Ureter (tissue), 1 donor: ENCODE data around the gene RNF31. TPM values are rescaled to one million over a fixed set of nuclear protein-coding genes. Genes with fewer than 3 reads are reported as not detected.
"Not testable (repeated sequence)": the region's sequence is repeated elsewhere in the genome, so short reads cannot be mapped to it uniquely, and the experiment has no call there.

ENCODE experiments used
- DNase-seq: peaks from one replicate; pipeline ENCODE4 v3.0.0-alpha.2; 2020; ENCODE audit warnings: low spot score
- total RNA-seq: library from RNA; stranded (reverse); gene quantifications from one replicate; pipeline ENCODE4 v1.2.4, GENCODE V29; 2023
- donor health status: DM: yes; HTN: yes; CAD: no.

Gene RNF31
- total RNA-seq, 1 donor from 2014 or later: 86.6 TPM

DNA sequence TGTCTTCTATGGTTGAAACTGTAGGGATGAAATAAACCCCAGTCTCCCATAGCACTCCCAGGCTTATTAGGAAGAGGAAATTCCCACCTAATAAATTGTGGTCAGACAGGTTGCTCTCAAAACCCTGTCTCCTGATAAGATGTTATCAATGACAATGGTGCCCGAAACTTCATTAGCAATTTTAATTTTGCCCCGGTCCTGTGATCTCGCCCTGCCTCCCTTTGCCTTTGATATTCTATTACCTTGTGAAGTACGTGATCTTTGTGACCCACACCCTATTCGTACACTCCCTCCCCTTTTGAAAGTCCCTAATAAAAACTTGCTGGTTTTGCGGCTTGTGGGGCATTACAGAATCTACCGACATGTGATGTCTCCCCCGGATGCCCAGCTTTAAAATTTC, 55.2 kb downstream of the RNF31 start:
- not testable (repeated sequence) for DNase-seq

DNA sequence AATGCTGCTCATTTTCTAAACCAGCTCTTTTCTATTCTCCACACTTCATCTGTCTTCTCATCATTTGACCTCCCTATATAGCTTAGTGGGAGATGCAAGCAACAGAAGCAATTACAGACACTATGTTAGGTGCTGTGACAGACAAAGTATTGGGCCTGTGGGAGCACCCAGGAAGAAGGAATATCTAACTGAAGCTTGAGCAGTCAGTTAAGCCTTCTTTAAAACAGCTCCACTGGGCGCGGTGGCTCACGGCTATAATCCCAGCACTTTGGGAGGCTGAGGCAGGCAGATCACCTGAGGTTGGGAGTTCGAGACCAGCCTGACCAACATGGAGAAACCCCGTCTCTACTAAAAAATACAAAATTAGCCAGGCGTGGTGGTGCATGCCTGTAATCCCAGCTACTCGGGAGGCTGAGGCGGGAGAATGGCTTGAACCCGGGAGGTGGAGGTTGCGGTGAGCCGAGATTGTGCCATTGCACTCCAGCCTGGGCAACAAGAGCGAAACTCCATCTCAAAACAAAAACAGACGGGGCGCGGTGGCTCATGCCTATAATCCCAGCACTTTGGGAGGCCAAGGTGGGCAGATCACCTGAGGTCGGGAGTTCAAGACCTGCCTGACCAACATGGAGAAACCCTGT, 56.1 kb downstream of the RNF31 start:
- DNase-seq: not testable (repeated sequence)

DNA sequence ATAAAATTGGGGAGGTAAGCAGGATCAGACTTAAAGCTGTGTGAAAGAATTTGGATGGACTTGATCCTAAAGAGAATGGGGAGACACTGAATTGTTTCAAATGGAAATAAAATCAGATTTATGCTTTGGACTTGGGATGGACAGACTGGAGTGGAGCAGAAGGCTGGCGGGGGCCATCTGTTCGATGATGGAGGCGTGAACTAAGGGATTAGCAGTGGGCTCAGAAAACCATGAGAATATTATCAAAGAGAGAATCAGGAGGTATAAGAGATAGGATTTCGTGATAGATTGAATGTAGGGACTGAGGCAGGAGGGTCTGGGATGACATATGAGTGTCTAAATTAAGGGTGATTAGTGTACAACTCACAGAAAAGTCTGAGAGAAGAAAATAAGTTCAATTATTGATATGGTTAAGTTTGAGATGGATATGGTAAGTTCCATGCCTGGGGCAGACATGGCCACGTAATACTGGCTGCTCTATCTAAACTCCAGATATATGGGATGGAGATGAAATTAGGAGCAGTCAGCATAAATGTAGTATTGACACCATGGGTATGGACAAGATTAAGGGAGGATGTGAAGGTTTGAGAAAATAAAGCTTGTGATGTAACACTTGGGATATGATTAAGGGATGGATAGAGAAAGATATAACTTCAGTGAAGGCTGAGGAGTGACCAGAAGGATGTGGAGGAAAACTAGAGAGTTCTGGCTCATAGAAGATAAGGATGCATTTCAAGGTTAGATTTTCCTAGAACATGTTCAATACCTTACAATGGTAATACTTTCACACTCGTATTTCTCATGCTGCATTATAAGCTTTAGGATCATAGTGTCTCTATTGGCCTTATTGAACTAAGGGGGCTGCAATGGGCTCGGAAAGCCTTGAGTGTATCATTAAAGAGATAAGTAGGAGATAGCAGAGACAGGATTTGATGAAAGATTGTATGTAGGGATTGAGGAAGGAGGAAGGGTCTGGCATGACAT, 57.2 kb downstream of the RNF31 start:
- DNase-seq: no peak

DNA sequence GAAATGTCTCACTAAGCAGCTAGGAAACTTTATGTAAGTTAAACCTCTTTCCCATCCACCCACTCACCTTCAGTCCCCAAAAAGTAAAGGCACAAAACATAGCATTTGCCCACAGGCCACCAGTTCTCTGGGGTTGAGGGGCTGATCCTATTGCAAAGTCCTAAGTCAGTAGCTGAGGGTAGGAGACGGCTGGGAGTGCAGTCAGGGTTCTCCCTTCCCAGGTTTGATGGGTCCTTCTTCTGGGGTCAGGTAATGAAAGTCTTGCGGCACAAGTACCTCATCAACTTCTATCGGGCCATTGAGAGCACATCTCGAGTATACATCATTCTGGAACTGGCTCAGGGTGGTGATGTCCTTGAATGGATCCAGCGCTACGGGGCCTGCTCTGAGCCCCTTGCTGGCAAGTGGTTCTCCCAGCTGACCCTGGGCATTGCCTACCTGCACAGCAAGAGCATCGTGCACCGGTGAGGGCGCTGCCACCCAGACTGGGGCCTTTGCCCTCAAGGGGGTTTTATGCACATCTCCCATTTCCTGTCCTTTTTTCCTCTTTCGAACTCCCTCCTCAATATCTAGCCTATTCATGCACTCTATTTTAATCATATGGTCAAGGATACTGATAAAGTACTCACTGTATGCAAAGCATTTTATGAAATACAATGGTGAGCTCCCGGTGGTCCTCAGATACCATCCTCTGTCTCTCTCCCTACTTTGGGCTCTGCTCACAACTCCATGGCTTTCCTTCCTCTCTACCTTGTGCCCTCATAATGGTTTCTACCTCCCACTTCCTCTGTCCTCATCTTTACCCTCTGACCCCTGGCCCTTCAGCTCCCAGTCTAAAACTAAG, 59.2 kb downstream of the RNF31 start:
- no peak for DNase-seq

DNA sequence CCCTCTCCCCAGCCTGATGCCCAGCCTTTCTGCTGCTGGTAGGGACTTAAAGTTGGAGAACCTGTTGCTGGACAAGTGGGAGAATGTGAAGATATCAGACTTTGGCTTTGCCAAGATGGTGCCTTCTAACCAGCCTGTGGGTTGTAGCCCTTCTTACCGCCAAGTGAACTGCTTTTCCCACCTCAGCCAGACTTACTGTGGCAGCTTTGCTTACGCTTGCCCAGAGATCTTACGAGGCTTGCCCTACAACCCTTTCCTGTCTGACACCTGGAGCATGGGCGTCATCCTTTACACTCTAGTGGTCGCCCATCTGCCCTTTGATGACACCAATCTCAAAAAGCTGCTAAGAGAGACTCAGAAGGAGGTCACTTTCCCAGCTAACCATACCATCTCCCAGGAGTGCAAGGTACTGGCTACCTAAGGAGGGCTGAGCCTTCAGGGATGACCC, 59.8 kb downstream of the RNF31 start:
- DNase-seq: no peak

GRCh38 chr14:24207625-24208024, 60.3 kb downstream of the RNF31 start:
- no peak for DNase-seq

Other genes with a start within 250 kb of the RNF31 start
- 21.2 TPM for gene DHRS4, start 193.7 kb upstream of the RNF31 start, total RNA-seq
- 30.3 TPM for gene DHRS4L2, start 158.6 kb upstream of the RNF31 start, total RNA-seq
- 1.3 TPM for gene CARMIL3, start 95.5 kb upstream of the RNF31 start, total RNA-seq
- gene CPNE6, start 75.9 kb upstream of the RNF31 start, total RNA-seq: 1.5 TPM
- 116 TPM for gene PCK2, start 53.2 kb upstream of the RNF31 start, total RNA-seq
- 65.7 TPM for gene DCAF11, start 32.7 kb upstream of the RNF31 start, total RNA-seq
- 3.9 TPM for gene NRL, start 32.5 kb upstream of the RNF31 start, total RNA-seq
- gene FITM1, start 16.8 kb upstream of the RNF31 start, total RNA-seq: 0.55 TPM
- gene PSME1, start 11.3 kb upstream of the RNF31 start, total RNA-seq: 227 TPM
- gene EMC9, start 5.9 kb upstream of the RNF31 start, total RNA-seq: 25.7 TPM
- 213 TPM for gene PSME2, start 888 bp upstream of the RNF31 start, total RNA-seq
- 101 TPM for gene IRF9, start 13.8 kb downstream of the RNF31 start, total RNA-seq
- 12.6 TPM for gene REC8, start 24.6 kb downstream of the RNF31 start, total RNA-seq
- gene IPO4, start 41.3 kb downstream of the RNF31 start, total RNA-seq: 69.1 TPM
- gene TM9SF1, start 47.9 kb downstream of the RNF31 start, total RNA-seq: 42.9 TPM
- gene TSSK4, start 58.2 kb downstream of the RNF31 start, total RNA-seq: 2.1 TPM
- gene CHMP4A, start 66.0 kb downstream of the RNF31 start, total RNA-seq: 58.6 TPM
- gene MDP1, start 68.6 kb downstream of the RNF31 start, total RNA-seq: 17.0 TPM
- 159 TPM for gene NEDD8, start 84.9 kb downstream of the RNF31 start, total RNA-seq
- 78.7 TPM for gene GMPR2, start 85.4 kb downstream of the RNF31 start, total RNA-seq
- 82.5 TPM for gene TINF2, start 95.1 kb downstream of the RNF31 start, total RNA-seq
- gene TGM1, start 115.7 kb downstream of the RNF31 start, total RNA-seq: 7.7 TPM
- gene RABGGTA, start 124.1 kb downstream of the RNF31 start, total RNA-seq: 36.1 TPM
- 28.7 TPM for gene DHRS1, start 152.3 kb downstream of the RNF31 start, total RNA-seq
- gene NOP9, start 152.4 kb downstream of the RNF31 start, total RNA-seq: 36.5 TPM
- gene CIDEB, start 160.5 kb downstream of the RNF31 start, total RNA-seq: 11.1 TPM
- gene LTB4R2, start 162.6 kb downstream of the RNF31 start, total RNA-seq: 8.2 TPM
- gene LTB4R, start 164.0 kb downstream of the RNF31 start, total RNA-seq: 9.6 TPM
- gene ADCY4, start 187.6 kb downstream of the RNF31 start, total RNA-seq: 61.7 TPM
- 22.4 TPM for gene RIPK3, start 192.5 kb downstream of the RNF31 start, total RNA-seq
- 67.2 TPM for gene NFATC4, start 220.7 kb downstream of the RNF31 start, total RNA-seq